Measurements from ENCODE around the gene DLEC1. TPM values are rescaled to one million over a fixed set of nuclear protein-coding genes. Genes with fewer than 3 reads are reported as not detected.

The DLEC1 gene
- total RNA-seq, 4 donors from 2014 or later, result 0.44 to 1.7 (median 1.5) TPM

DNA sequence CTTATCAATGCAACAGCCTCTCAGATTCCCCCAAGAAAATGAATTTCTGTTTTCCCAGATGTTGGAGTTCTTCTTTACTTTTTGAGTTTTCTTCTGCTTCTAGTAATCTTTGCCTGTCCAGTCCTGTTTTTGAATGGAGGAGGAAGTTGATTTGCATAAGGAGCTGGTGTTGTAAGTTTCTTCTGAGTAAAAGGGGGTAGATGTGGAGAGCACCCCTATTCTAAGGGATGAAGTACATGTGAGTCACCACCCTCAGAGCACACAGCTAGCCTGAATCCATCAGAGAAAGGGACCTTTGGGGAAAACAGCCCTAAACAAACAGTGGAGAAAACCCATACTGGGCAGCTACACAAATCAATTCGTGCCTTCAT lies 63.4 kb downstream of the DLEC1 start:
- WGBS, 2 donors, result 60 to 77% methylated on average over 1 of the region's 1 CpG
- no peak for TF ChIP-seq POLR2A (IDR thresholded peaks at IDR 0.05)
- TF ChIP-seq, protein P1, sequence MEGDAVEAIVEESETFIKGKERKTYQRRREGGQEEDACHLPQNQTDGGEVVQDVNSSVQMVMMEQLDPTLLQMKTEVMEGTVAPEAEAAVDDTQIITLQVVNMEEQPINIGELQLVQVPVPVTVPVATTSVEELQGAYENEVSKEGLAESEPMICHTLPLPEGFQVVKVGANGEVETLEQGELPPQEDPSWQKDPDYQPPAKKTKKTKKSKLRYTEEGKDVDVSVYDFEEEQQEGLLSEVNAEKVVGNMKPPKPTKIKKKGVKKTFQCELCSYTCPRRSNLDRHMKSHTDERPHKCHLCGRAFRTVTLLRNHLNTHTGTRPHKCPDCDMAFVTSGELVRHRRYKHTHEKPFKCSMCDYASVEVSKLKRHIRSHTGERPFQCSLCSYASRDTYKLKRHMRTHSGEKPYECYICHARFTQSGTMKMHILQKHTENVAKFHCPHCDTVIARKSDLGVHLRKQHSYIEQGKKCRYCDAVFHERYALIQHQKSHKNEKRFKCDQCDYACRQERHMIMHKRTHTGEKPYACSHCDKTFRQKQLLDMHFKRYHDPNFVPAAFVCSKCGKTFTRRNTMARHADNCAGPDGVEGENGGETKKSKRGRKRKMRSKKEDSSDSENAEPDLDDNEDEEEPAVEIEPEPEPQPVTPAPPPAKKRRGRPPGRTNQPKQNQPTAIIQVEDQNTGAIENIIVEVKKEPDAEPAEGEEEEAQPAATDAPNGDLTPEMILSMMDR (IDR thresholded peaks at IDR 0.05), result no peak
- Histone ChIP-seq H3K4me3 (replicated peaks in 1 of 3) (no peak overlapping the region), H3K4me1 (no peaks in the 10 kb centered on the region), H3K36me3 (no peaks in the 10 kb centered on the region), H3K27me3 (no peaks in the 10 kb centered on the region), H3K9me3 (no peaks in the 10 kb centered on the region), H3K27ac (no peak overlapping the region)
- DNase-seq, result no peak
- intact Hi-C loops (cut with DNase I), result no loop called here

DNA sequence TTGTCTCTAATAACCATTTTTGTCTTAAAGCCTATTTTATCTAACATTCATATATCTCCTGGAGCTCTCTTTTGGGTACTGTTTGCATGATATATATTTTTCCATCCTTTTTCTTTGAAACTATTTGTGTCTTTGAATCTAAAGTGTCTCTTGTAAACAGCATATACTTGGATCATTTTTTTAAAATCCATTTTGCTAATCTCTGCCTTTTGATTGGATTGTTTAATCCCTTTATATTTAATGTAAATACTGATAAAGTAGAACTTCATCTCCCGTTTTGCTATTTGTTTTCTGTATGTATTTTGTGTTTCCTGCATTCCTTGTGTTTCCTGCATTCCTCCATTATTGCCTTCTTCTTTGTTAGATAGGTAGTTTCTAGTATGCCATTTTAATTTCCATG lies 66.5 kb downstream of the DLEC1 start:
- H3K27me3 ChIP-seq, result no peaks in the 10 kb centered on the region
- no peaks in the 10 kb centered on the region for H3K36me3 ChIP-seq
- no peak for DNase-seq
- intact Hi-C loops (cut with DNase I), result no loop called here
- no peak overlapping the region for H3K4me3 ChIP-seq (replicated peaks in 1 of 3)
- H3K9me3 ChIP-seq, result no peaks in the 10 kb centered on the region
- H3K4me1 ChIP-seq, result no peaks in the 10 kb centered on the region
- TF ChIP-seq POLR2A (IDR thresholded peaks at IDR 0.05), result no peak
- TF ChIP-seq, protein P1 (IDR thresholded peaks at IDR 0.05), result no peak
- 77 to 84% methylated on average over 1 of the region's 1 CpG for WGBS, 2 donors
- H3K27ac ChIP-seq, result no peak overlapping the region

DNA sequence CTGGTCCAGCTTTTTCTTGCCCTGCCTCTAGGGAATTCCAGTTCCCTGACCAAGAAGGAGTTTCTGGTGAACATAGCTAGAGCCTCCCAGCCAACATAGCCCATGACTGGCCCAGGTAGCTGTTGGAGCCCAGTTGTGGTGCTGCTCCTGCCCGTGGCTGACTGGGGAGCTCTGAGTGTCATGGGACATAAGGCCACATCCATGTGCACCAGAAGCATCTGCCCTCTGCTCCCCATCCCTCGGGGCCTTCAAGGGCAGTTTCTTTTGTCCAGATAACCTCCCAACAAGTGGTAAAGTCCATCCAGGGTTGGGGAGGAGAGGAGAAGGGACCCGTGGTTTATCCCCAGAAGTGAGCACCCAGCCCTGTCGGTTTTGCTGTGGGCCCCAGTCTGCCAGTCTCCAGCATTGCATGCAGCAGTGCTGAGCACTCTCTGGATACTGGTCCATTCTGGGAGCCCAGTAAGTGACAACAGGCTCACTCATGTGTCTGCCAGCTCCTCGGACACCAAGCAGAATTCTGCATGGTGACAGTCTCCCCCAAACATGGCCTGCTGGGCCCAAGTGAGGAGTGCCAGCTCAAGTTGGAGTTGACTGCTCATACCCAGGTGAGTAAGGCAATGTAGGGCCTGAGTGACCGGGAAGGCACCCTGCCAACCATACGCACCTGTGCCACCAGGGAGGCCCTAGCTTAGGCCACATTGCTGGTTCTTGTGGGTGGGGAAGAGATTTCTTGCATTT lies 69.1 kb downstream of the DLEC1 start:
- Histone ChIP-seq H3K27ac (no peak overlapping the region), H3K36me3 (no peaks in the 10 kb centered on the region), H3K4me3 (replicated peaks in 1 of 3) (no peak overlapping the region), H3K9me3 (no peaks in the 10 kb centered on the region), H3K27me3 (no peaks in the 10 kb centered on the region), H3K4me1 (no peaks in the 10 kb centered on the region)
- WGBS, 2 donors, result 86 to 92% methylated on average over 5 to 7 of the region's 7 CpGs
- no peak for TF ChIP-seq POLR2A (IDR thresholded peaks at IDR 0.05)
- TF ChIP-seq, protein P1 (IDR thresholded peaks at IDR 0.05), result no peak
- intact Hi-C loops (cut with DNase I), result no loop called here
- DNase-seq, result no peak

DNA sequence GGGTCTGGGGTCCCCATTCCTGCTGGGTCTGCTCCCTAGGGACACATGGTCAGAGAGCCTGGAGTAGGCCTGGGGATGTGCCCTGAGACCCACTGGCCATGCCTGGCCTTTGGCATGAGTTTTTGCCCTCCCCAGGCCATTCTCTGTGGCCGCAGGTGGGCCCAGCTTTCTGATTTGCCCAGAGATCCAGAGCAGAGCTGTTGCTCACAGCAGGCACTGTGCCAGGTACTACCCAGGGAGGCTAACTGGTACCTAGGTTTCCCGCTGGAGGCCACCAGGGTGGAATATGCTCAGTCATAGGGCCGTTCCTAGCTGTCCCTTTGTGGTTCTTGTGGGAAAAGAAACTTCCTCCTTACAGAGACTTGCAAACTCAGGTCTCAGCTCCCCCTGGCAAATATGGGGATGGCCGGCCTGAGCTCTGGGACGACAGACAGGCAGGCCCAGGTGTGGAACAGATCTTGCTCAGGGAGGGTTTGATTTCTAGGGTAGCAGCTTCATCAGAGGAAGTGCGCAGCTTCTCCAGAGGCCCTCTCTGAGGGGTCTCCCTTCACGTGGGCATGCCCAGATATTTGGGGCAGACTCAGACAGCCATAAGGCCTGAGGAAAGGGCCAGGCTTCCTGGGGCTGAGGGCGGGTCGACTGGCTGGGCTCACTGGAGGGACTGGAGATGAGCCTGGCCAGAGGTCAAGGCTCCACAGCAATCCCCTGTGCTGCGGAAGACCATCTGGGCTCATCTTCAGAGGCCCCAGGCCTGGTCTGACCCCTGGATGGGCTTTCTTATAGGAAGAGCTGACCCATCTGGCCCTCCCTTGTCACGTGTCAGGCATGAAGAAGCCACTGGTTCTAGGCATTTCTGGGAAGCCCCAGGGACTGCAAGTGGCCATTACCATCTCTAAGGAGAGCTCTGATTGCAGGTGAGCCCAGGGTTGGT lies 69.9 kb downstream of the DLEC1 start:
- H3K9me3 ChIP-seq, result no peaks in the 10 kb centered on the region
- no peak for DNase-seq
- no peak overlapping the region for H3K4me3 ChIP-seq (replicated peaks in 1 of 3)
- no peaks in the 10 kb centered on the region for H3K27me3 ChIP-seq
- 87 to 88% methylated on average over 11 of the region's 11 CpGs for WGBS, 2 donors
- H3K4me1 ChIP-seq, result no peaks in the 10 kb centered on the region
- no peaks in the 10 kb centered on the region for H3K36me3 ChIP-seq
- TF ChIP-seq, protein P1 (IDR thresholded peaks at IDR 0.05), result no peak
- no peak for TF ChIP-seq POLR2A (IDR thresholded peaks at IDR 0.05)
- no peak overlapping the region for H3K27ac ChIP-seq
- intact Hi-C loops (cut with DNase I), result no loop called here
